ENCODE data around the gene PDZD4. TPM values are rescaled to one million over a fixed set of nuclear protein-coding genes. Genes with fewer than 3 reads are reported as not detected.

PDZD4 gene
- total RNA-seq, 1 experiment from 2014 or later = 1.8 TPM

GRCh38 chrX:153777261-153778090, 52.9 kb downstream of the PDZD4 start:
- DNase-seq = no peak
- ChIA-PET POLR2A (no interaction called here), CTCF (interaction anchor here (0.6 kb wide), 1 partner anchor 539 kb away, joined by 5 read pairs; no protein-coding TSS in a partner anchor)
- Mint-ChIP-seq H3K4me3 (ENCODE audit: unreplicated experiment) (no peak overlapping the region), H3K27me3 (ENCODE audit: insufficient read depth, unreplicated experiment) (no peaks in the 10 kb centered on the region), H3K4me1 (ENCODE audit: low read depth, unreplicated experiment) (no peaks in the 10 kb centered on the region), H3K27ac (ENCODE audit: unreplicated experiment) (no peak overlapping the region), H3K9me3 (ENCODE audit: unreplicated experiment) (no peaks in the 10 kb centered on the region), H3K36me3 (ENCODE audit: insufficient read depth, unreplicated experiment) (peaks cover 6% of the 10 kb centered on the region)
- Histone ChIP-seq H3K36me3 (ENCODE audit: control insufficient read depth, insufficient read depth, low read length) (no peaks in the 10 kb centered on the region), H3K9me3 (no peaks in the 10 kb centered on the region), H3K4me3 (ENCODE audit: low read depth, low read length) (no peak overlapping the region), H3K27me3 (replicated peaks; ENCODE audit: control insufficient read depth, insufficient read depth, low read length) (no peaks in the 10 kb centered on the region), H3K4me1 (no peaks in the 10 kb centered on the region)
- BruUV-seq (replicated peaks) = no TSS peak
- intact Hi-C loops (cut with micrococcal nuclease; ENCODE audit: unreplicated experiment) = no loop called here
- TF ChIP-seq, protein P1, sequence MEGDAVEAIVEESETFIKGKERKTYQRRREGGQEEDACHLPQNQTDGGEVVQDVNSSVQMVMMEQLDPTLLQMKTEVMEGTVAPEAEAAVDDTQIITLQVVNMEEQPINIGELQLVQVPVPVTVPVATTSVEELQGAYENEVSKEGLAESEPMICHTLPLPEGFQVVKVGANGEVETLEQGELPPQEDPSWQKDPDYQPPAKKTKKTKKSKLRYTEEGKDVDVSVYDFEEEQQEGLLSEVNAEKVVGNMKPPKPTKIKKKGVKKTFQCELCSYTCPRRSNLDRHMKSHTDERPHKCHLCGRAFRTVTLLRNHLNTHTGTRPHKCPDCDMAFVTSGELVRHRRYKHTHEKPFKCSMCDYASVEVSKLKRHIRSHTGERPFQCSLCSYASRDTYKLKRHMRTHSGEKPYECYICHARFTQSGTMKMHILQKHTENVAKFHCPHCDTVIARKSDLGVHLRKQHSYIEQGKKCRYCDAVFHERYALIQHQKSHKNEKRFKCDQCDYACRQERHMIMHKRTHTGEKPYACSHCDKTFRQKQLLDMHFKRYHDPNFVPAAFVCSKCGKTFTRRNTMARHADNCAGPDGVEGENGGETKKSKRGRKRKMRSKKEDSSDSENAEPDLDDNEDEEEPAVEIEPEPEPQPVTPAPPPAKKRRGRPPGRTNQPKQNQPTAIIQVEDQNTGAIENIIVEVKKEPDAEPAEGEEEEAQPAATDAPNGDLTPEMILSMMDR (IDR thresholded peaks at IDR 0.05; ENCODE audit: insufficient read depth in 1 of 2, low read depth in 1 of 2, low read length in 1 of 2, severe bottlenecking in 1 of 2, unreplicated experiment in 1 of 2) = no peak

- ChIA-PET CTCF (no interaction called here), POLR2A (no interaction called here)
- Mint-ChIP-seq H3K27ac (ENCODE audit: unreplicated experiment) (no peak overlapping the region), H3K4me3 (ENCODE audit: unreplicated experiment) (no peak overlapping the region), H3K27me3 (ENCODE audit: insufficient read depth, unreplicated experiment) (no peaks in the 10 kb centered on the region), H3K9me3 (ENCODE audit: unreplicated experiment) (no peaks in the 10 kb centered on the region), H3K4me1 (ENCODE audit: low read depth, unreplicated experiment) (no peaks in the 10 kb centered on the region), H3K36me3 (ENCODE audit: insufficient read depth, unreplicated experiment) (peaks cover 6% of the 10 kb centered on the region)
- TF ChIP-seq, protein P1 (IDR thresholded peaks at IDR 0.05; ENCODE audit: insufficient read depth in 1 of 2, low read depth in 1 of 2, low read length in 1 of 2, severe bottlenecking in 1 of 2, unreplicated experiment in 1 of 2) = no peak
- Histone ChIP-seq H3K4me1 (no peaks in the 10 kb centered on the region), H3K4me3 (ENCODE audit: low read depth, low read length) (no peak overlapping the region), H3K27me3 (replicated peaks; ENCODE audit: control insufficient read depth, insufficient read depth, low read length) (no peaks in the 10 kb centered on the region), H3K9me3 (no peaks in the 10 kb centered on the region), H3K36me3 (ENCODE audit: control insufficient read depth, insufficient read depth, low read length) (no peaks in the 10 kb centered on the region)
- intact Hi-C loops (cut with micrococcal nuclease; ENCODE audit: unreplicated experiment) = no loop called here
- no peak for DNase-seq
- no TSS peak for BruUV-seq (replicated peaks)
These were observed 53.7 kb downstream of the PDZD4 start for GRCh38 chrX:153776611-153777045.

- ChIA-PET POLR2A (no interaction called here), CTCF (no interaction called here)
- Mint-ChIP-seq H3K4me1 (ENCODE audit: low read depth, unreplicated experiment) (no peaks in the 10 kb centered on the region), H3K9me3 (ENCODE audit: unreplicated experiment) (no peaks in the 10 kb centered on the region), H3K4me3 (ENCODE audit: unreplicated experiment) (no peak overlapping the region), H3K27ac (ENCODE audit: unreplicated experiment) (no peak overlapping the region), H3K27me3 (ENCODE audit: insufficient read depth, unreplicated experiment) (no peaks in the 10 kb centered on the region), H3K36me3 (ENCODE audit: insufficient read depth, unreplicated experiment) (peaks cover 6% of the 10 kb centered on the region)
- Histone ChIP-seq H3K4me3 (ENCODE audit: low read depth, low read length) (no peak overlapping the region), H3K27me3 (replicated peaks; ENCODE audit: control insufficient read depth, insufficient read depth, low read length) (no peaks in the 10 kb centered on the region), H3K4me1 (no peaks in the 10 kb centered on the region), H3K36me3 (ENCODE audit: control insufficient read depth, insufficient read depth, low read length) (no peaks in the 10 kb centered on the region), H3K9me3 (no peaks in the 10 kb centered on the region)
- no peak for DNase-seq
- TF ChIP-seq, protein P1 (IDR thresholded peaks at IDR 0.05; ENCODE audit: insufficient read depth in 1 of 2, low read depth in 1 of 2, low read length in 1 of 2, severe bottlenecking in 1 of 2, unreplicated experiment in 1 of 2) = no peak
- intact Hi-C loops (cut with micrococcal nuclease; ENCODE audit: unreplicated experiment) = no loop called here
- BruUV-seq (replicated peaks) = no TSS peak
These were observed 54.2 kb downstream of the PDZD4 start for GRCh38 chrX:153776120-153776599.

Data from Caco-2 (cell line).